ENCODE results near the gene DCST1.

GRCh38 chr1:155092131-155092530, 58.5 kb downstream of the DCST1 start:
- TF ChIP-seq EZH2 (IDR thresholded peaks at IDR 0.05; ENCODE audit: insufficient read depth, poor library complexity, severe bottlenecking) (no peak), EZH2phosphoT487 (IDR thresholded peaks at IDR 0.05; ENCODE audit: insufficient read depth, low read depth) (no peak)

Data from GM23248 (cell line).